ENCODE measurements around the gene EFCAB6. TPM values are rescaled to one million over a fixed set of nuclear protein-coding genes. Genes with fewer than 3 reads are reported as not detected.

EFCAB6 gene
- total RNA-seq, 1 donor from 2014 or later = not detected

GRCh38 chr22:43843783-43844530 lies 31.9 kb upstream of the EFCAB6 start:
- intact Hi-C loops (cut with micrococcal nuclease) = no loop called here
- CTCF ChIA-PET = no interaction called here

GRCh38 chr22:43841742-43842141 lies 29.6 kb upstream of the EFCAB6 start:
- intact Hi-C loops (cut with micrococcal nuclease) = no loop called here
- no peaks in the 10 kb centered on the region for H3K9me3 Mint-ChIP-seq
- no peaks in the 10 kb centered on the region for H3K36me3 Mint-ChIP-seq (ENCODE audit: low read depth)
- no peak overlapping the region for H3K27ac Mint-ChIP-seq
- no peak overlapping the region for H3K4me3 Mint-ChIP-seq
- no peak for DNase-seq
- ChIA-PET POLR2A (no interaction called here), CTCF (no interaction called here)
- TF ChIP-seq CTCF (IDR thresholded peaks at IDR 0.05) = no peak
- H3K4me1 Mint-ChIP-seq = no peaks in the 10 kb centered on the region
- no peak for ATAC-seq (ENCODE audit: low read depth)
- H3K27me3 Mint-ChIP-seq = no peaks in the 10 kb centered on the region

More at GRCh38 chr22:43843783-43844530, 31.9 kb upstream of the EFCAB6 start:
- H3K27me3 Mint-ChIP-seq = no peaks in the 10 kb centered on the region
- H3K27ac Mint-ChIP-seq = no peak overlapping the region
- no peaks in the 10 kb centered on the region for H3K9me3 Mint-ChIP-seq
- no peak for ATAC-seq (ENCODE audit: low read depth)
- TF ChIP-seq CTCF (IDR thresholded peaks at IDR 0.05) = no peak
- POLR2A ChIA-PET = no interaction called here
- no peak for DNase-seq
- no peaks in the 10 kb centered on the region for H3K36me3 Mint-ChIP-seq (ENCODE audit: low read depth)
- H3K4me3 Mint-ChIP-seq = no peak overlapping the region
- H3K4me1 Mint-ChIP-seq = no peaks in the 10 kb centered on the region

GRCh38 chr22:43840851-43841250 lies 28.7 kb upstream of the EFCAB6 start:
- Mint-ChIP-seq H3K4me3 (no peak overlapping the region), H3K4me1 (no peaks in the 10 kb centered on the region), H3K36me3 (ENCODE audit: low read depth) (no peaks in the 10 kb centered on the region), H3K27me3 (no peaks in the 10 kb centered on the region), H3K27ac (no peak overlapping the region), H3K9me3 (no peaks in the 10 kb centered on the region)
- POLR2A ChIA-PET = no interaction called here
- intact Hi-C loops (cut with micrococcal nuclease) = no loop called here
- TF ChIP-seq CTCF (IDR thresholded peaks at IDR 0.05) = no peak
- no peak for DNase-seq
- no peak for ATAC-seq (ENCODE audit: low read depth)
- CTCF ChIA-PET = no interaction called here

- ChIA-PET POLR2A (no interaction called here), CTCF (no interaction called here)
- Mint-ChIP-seq H3K4me1 (no peaks in the 10 kb centered on the region), H3K36me3 (ENCODE audit: low read depth) (no peaks in the 10 kb centered on the region), H3K9me3 (no peaks in the 10 kb centered on the region), H3K4me3 (no peak overlapping the region), H3K27me3 (peaks cover 3% of the 10 kb centered on the region), H3K27ac (no peak overlapping the region)
- ATAC-seq (ENCODE audit: low read depth) (no peak), DNase-seq (no peak)
- TF ChIP-seq CTCF (IDR thresholded peaks at IDR 0.05) = no peak
- intact Hi-C loops (cut with micrococcal nuclease) = no loop called here
Observed at GRCh38 chr22:43840431-43840830, 28.3 kb upstream of the EFCAB6 start.

GRCh38 chr22:43839781-43840180 lies 27.7 kb upstream of the EFCAB6 start:
- intact Hi-C loops (cut with micrococcal nuclease) = no loop called here

More at GRCh38 chr22:43839781-43840180, 27.7 kb upstream of the EFCAB6 start:
- H3K9me3 Mint-ChIP-seq = no peaks in the 10 kb centered on the region
- no peak for DNase-seq
- TF ChIP-seq CTCF (IDR thresholded peaks at IDR 0.05) = no peak
- POLR2A ChIA-PET = no interaction called here
- peaks cover 6% of the 10 kb centered on the region for H3K27me3 Mint-ChIP-seq
- H3K4me3 Mint-ChIP-seq = no peak overlapping the region
- CTCF ChIA-PET = no interaction called here
- no peaks in the 10 kb centered on the region for H3K4me1 Mint-ChIP-seq
- ATAC-seq (ENCODE audit: low read depth) = no peak
- no peak overlapping the region for H3K27ac Mint-ChIP-seq
- H3K36me3 Mint-ChIP-seq (ENCODE audit: low read depth) = no peaks in the 10 kb centered on the region
